Suprapubic skin (tissue), 4 donors: ENCODE measurements around the gene COL23A1. TPM values are rescaled to one million over a fixed set of nuclear protein-coding genes. Genes with fewer than 3 reads are reported as not detected.
"Not testable (repeated sequence)": the region's sequence is repeated elsewhere in the genome, so short reads cannot be mapped to it uniquely, and the experiment has no call there.

Source experiments
- DNase-seq, 2 donors: peaks; one replicate each; pipeline ENCODE4 v3.0.0-alpha.2; 2019; ENCODE audit warnings: low spot score in 2 of 2
- H3K27ac ChIP-seq: fragments of 200-600 bp; sonication (generic); one replicate; pipeline ENCODE4 v1.5.1; 2019
- H3K27me3 ChIP-seq: fragments of 200-600 bp; sonication (generic); one replicate; pipeline ENCODE4 v1.5.1; 2019
- H3K36me3 ChIP-seq: fragments of 200-600 bp; sonication (generic); one replicate; pipeline ENCODE4 v1.5.1; 2019
- H3K4me1 ChIP-seq: fragments of 200-600 bp; sonication (generic); one replicate; pipeline ENCODE4 v1.5.1; 2019
- H3K4me3 ChIP-seq: fragments of 200-600 bp; sonication (generic); one replicate; pipeline ENCODE4 v1.5.1; 2019; ENCODE audit warnings: mild to moderate bottlenecking
- H3K9me3 ChIP-seq: fragments of 200-600 bp; sonication (generic); one replicate; pipeline ENCODE4 v1.5.1; 2019
- CTCF ChIP-seq, 2 donors: fragments of 200-600 bp in 1 of 2; fragments of 450-650 bp in 1 of 2; sonication (generic) in 1 of 2; IDR thresholded peaks; one replicate each; pipeline ENCODE4 v1.5.1; 2016 to 2019; ENCODE audit warnings: antibody characterized with exemption in 2 of 2, mild to moderate bottlenecking in 1 of 2, moderate library complexity in 1 of 2
- EP300 ChIP-seq: sonication (generic); formaldehyde crosslinking; IDR thresholded peaks from one replicate; pipeline ENCODE4 v1.6.1; 2017; ENCODE audit warnings: antibody characterized with exemption
- POLR2A ChIP-seq, 2 donors: fragments of 450-650 bp; IDR thresholded peaks; one replicate each; pipeline ENCODE4 v1.6.1; 2017; ENCODE audit warnings: antibody characterized with exemption in 2 of 2, mild to moderate bottlenecking in 2 of 2, moderate library complexity in 2 of 2
- POLR2AphosphoS5 ChIP-seq, 3 donors: sonication (generic); formaldehyde crosslinking; IDR thresholded peaks; one replicate each; pipeline ENCODE4 v1.6.1; 2017; ENCODE audit warnings: antibody characterized with exemption in 3 of 3
- WGBS: methylation state at CpG from one replicate; pipeline ENCODE4 v1.1.5; 2018; 5-methylcytosine and 5-hydroxymethylcytosine counted together
- total RNA-seq, 4 donors: library from RNA; depleted of rRNA; stranded (reverse); fragments of >200 nt; gene quantifications; one replicate each; pipeline ENCODE4 v1.1.0, GENCODE V29; 2016

COL23A1 gene
- total RNA-seq, 4 donors from 2014 or later = 1.6 to 4.4 (median 3.4) TPM

GRCh38 chr5:178370102-178370501 lies 220.1 kb downstream of the COL23A1 start:
- Histone ChIP-seq H3K36me3 (no peaks in the 10 kb centered on the region), H3K27me3 (peaks cover 14% of the 10 kb centered on the region), H3K27ac (no peak overlapping the region), H3K4me3 (no peak overlapping the region), H3K9me3 (no peaks in the 10 kb centered on the region), H3K4me1 (peaks cover 17% of the 10 kb centered on the region)
- DNase-seq = no peak
- 79% methylated on average over 4 of the region's 4 CpGs for WGBS
- no peak for TF ChIP-seq POLR2AphosphoS5 (IDR thresholded peaks at IDR 0.05)
- no peak for TF ChIP-seq POLR2A (IDR thresholded peaks at IDR 0.05)
- TF ChIP-seq EP300 = no peak
- no peak for TF ChIP-seq CTCF (IDR thresholded peaks at IDR 0.05)

- H3K36me3 ChIP-seq, H3K9me3 ChIP-seq, DNase-seq, H3K27ac ChIP-seq, H3K4me3 ChIP-seq: not testable (repeated sequence)
- 100% methylated on average over 3 of the region's 3 CpGs for WGBS
- Histone ChIP-seq H3K27me3 (peaks cover 12% of the 10 kb centered on the region), H3K4me1 (peaks cover 17% of the 10 kb centered on the region)
Measured at GRCh38 chr5:178369469-178369868, 220.7 kb downstream of the COL23A1 start.

- no peaks in the 10 kb centered on the region for H3K36me3 ChIP-seq
- 100% methylated on average over 9 of the region's 10 CpGs for WGBS
- H3K4me3 ChIP-seq = no peak overlapping the region
- DNase-seq = no peak
- H3K4me1 ChIP-seq = peaks cover 17% of the 10 kb centered on the region
- peaks cover 12% of the 10 kb centered on the region for H3K27me3 ChIP-seq
- no peaks in the 10 kb centered on the region for H3K9me3 ChIP-seq
- H3K27ac ChIP-seq = no peak overlapping the region
- TF ChIP-seq EP300 (no peak), POLR2AphosphoS5 (IDR thresholded peaks at IDR 0.05) (no peak), CTCF (IDR thresholded peaks at IDR 0.05) (no peak), POLR2A (IDR thresholded peaks at IDR 0.05) (no peak)
Measured at GRCh38 chr5:178368716-178369300, 221.4 kb downstream of the COL23A1 start.

GRCh38 chr5:178368274-178368673 lies 221.9 kb downstream of the COL23A1 start:
- H3K4me3 ChIP-seq = no peak overlapping the region
- TF ChIP-seq POLR2AphosphoS5 (IDR thresholded peaks at IDR 0.05) (no peak), CTCF (IDR thresholded peaks at IDR 0.05) (no peak), EP300 (no peak), POLR2A (IDR thresholded peaks at IDR 0.05) (no peak)
- H3K4me1 ChIP-seq = peaks cover 17% of the 10 kb centered on the region
- DNase-seq = no peak
- H3K36me3 ChIP-seq = no peaks in the 10 kb centered on the region
- no peaks in the 10 kb centered on the region for H3K9me3 ChIP-seq
- 84% methylated on average over 5 of the region's 10 CpGs for WGBS
- peaks cover 8% of the 10 kb centered on the region for H3K27me3 ChIP-seq
- no peak overlapping the region for H3K27ac ChIP-seq

GRCh38 chr5:178367736-178368120 lies 222.5 kb downstream of the COL23A1 start:
- H3K4me3 ChIP-seq = no peak overlapping the region
- no peaks in the 10 kb centered on the region for H3K9me3 ChIP-seq
- 90% methylated on average over 12 of the region's 12 CpGs for WGBS
- no peak overlapping the region for H3K27ac ChIP-seq
- TF ChIP-seq CTCF (IDR thresholded peaks at IDR 0.05) = no peak
- TF ChIP-seq POLR2A (IDR thresholded peaks at IDR 0.05) = no peak
- TF ChIP-seq POLR2AphosphoS5 (IDR thresholded peaks at IDR 0.05) = no peak
- TF ChIP-seq EP300 = no peak
- H3K27me3 ChIP-seq = peaks cover 3% of the 10 kb centered on the region
- H3K36me3 ChIP-seq = no peaks in the 10 kb centered on the region
- H3K4me1 ChIP-seq = peaks cover 16% of the 10 kb centered on the region
- no peak for DNase-seq
